Measurements from ENCODE around the gene BOK.
"Not testable (repeated sequence)": the region's sequence is repeated elsewhere in the genome, so short reads cannot be mapped to it uniquely, and the experiment has no call there.

The BOK gene

GRCh38 chr2:241569831-241570281 lies 11.3 kb downstream of the BOK start:
- Histone ChIP-seq H3K4me3 (ENCODE audit: low read length) (no peak overlapping the region), H3K9me3 (replicated peaks; ENCODE audit: low read length) (no peaks in the 10 kb centered on the region), H3K27me3 (ENCODE audit: control insufficient read depth, insufficient read depth, low read length) (no peaks in the 10 kb centered on the region), H3K36me3 (ENCODE audit: insufficient read depth, low read length) (peaks cover 35% of the 10 kb centered on the region), H3K4me1 (ENCODE audit: control insufficient read depth, insufficient read depth, low read length) (peaks cover 1% of the 10 kb centered on the region), H3K9ac (ENCODE audit: low read depth, low read length) (no peak overlapping the region), H3K4me2 (ENCODE audit: low read length) (no peak overlapping the region)

- Histone ChIP-seq H3K4me3 (ENCODE audit: low read length) (no peak overlapping the region), H3K36me3 (ENCODE audit: insufficient read depth, low read length) (peaks cover 35% of the 10 kb centered on the region), H3K9ac (ENCODE audit: low read depth, low read length) (no peak overlapping the region), H3K27me3 (ENCODE audit: control insufficient read depth, insufficient read depth, low read length) (no peaks in the 10 kb centered on the region), H3K4me2 (ENCODE audit: low read length) (no peak overlapping the region), H3K9me3 (replicated peaks; ENCODE audit: low read length) (no peaks in the 10 kb centered on the region), H3K4me1 (ENCODE audit: control insufficient read depth, insufficient read depth, low read length) (no peaks in the 10 kb centered on the region)
Measured at GRCh38 chr2:241570961-241571581, 12.5 kb downstream of the BOK start.

GRCh38 chr2:241571821-241572620 lies 13.5 kb downstream of the BOK start:
- H3K9me3 ChIP-seq (replicated peaks; ENCODE audit: low read length), result no peaks in the 10 kb centered on the region
- peaks cover 32% of the 10 kb centered on the region for H3K36me3 ChIP-seq (ENCODE audit: insufficient read depth, low read length)
- no peak overlapping the region for H3K9ac ChIP-seq (ENCODE audit: low read depth, low read length)
- H3K27me3 ChIP-seq (ENCODE audit: control insufficient read depth, insufficient read depth, low read length), result no peaks in the 10 kb centered on the region
- H3K4me3 ChIP-seq (ENCODE audit: low read length), result no peak overlapping the region
- H3K4me2 ChIP-seq (ENCODE audit: low read length), result no peak overlapping the region
- H3K4me1 ChIP-seq (ENCODE audit: control insufficient read depth, insufficient read depth, low read length), result no peaks in the 10 kb centered on the region

- not testable (repeated sequence) for H3K9ac ChIP-seq (ENCODE audit: low read depth, low read length); H3K27me3 ChIP-seq (ENCODE audit: control insufficient read depth, insufficient read depth, low read length); H3K4me3 ChIP-seq (ENCODE audit: low read length); H3K4me2 ChIP-seq (ENCODE audit: low read length); H3K9me3 ChIP-seq (replicated peaks; ENCODE audit: low read length); H3K4me1 ChIP-seq (ENCODE audit: control insufficient read depth, insufficient read depth, low read length)
- H3K36me3 ChIP-seq (ENCODE audit: insufficient read depth, low read length), result peaks cover 29% of the 10 kb centered on the region
Measured at GRCh38 chr2:241572915-241573651, 14.5 kb downstream of the BOK start.

GRCh38 chr2:241573741-241574140 lies 15.2 kb downstream of the BOK start:
- no peaks in the 10 kb centered on the region for H3K9me3 ChIP-seq (replicated peaks; ENCODE audit: low read length)
- H3K4me3 ChIP-seq (ENCODE audit: low read length), result no peak overlapping the region
- H3K9ac ChIP-seq (ENCODE audit: low read depth, low read length), result no peak overlapping the region
- H3K4me1 ChIP-seq (ENCODE audit: control insufficient read depth, insufficient read depth, low read length), result no peaks in the 10 kb centered on the region
- no peak overlapping the region for H3K4me2 ChIP-seq (ENCODE audit: low read length)
- H3K27me3 ChIP-seq (ENCODE audit: control insufficient read depth, insufficient read depth, low read length), result no peaks in the 10 kb centered on the region
- peaks cover 29% of the 10 kb centered on the region for H3K36me3 ChIP-seq (ENCODE audit: insufficient read depth, low read length)

- Histone ChIP-seq H3K9ac (ENCODE audit: low read depth, low read length) (no peak overlapping the region), H3K36me3 (ENCODE audit: insufficient read depth, low read length) (peaks cover 27% of the 10 kb centered on the region), H3K4me3 (ENCODE audit: low read length) (no peak overlapping the region), H3K4me1 (ENCODE audit: control insufficient read depth, insufficient read depth, low read length) (no peaks in the 10 kb centered on the region), H3K9me3 (replicated peaks; ENCODE audit: low read length) (no peaks in the 10 kb centered on the region), H3K27me3 (ENCODE audit: control insufficient read depth, insufficient read depth, low read length) (no peaks in the 10 kb centered on the region), H3K4me2 (ENCODE audit: low read length) (no peak overlapping the region)
Measured at GRCh38 chr2:241574911-241575623, 16.5 kb downstream of the BOK start.

- Histone ChIP-seq H3K4me2 (ENCODE audit: low read length) (no peak overlapping the region), H3K4me1 (ENCODE audit: control insufficient read depth, insufficient read depth, low read length) (no peaks in the 10 kb centered on the region), H3K36me3 (ENCODE audit: insufficient read depth, low read length) (peaks cover 30% of the 10 kb centered on the region), H3K9ac (ENCODE audit: low read depth, low read length) (no peak overlapping the region), H3K9me3 (replicated peaks; ENCODE audit: low read length) (no peaks in the 10 kb centered on the region), H3K27me3 (ENCODE audit: control insufficient read depth, insufficient read depth, low read length) (no peaks in the 10 kb centered on the region), H3K4me3 (ENCODE audit: low read length) (no peak overlapping the region)
Measured at GRCh38 chr2:241575624-241576292, 17.2 kb downstream of the BOK start.

GRCh38 chr2:241576293-241576654 lies 17.7 kb downstream of the BOK start:
- Histone ChIP-seq H3K27me3 (ENCODE audit: control insufficient read depth, insufficient read depth, low read length) (no peaks in the 10 kb centered on the region), H3K36me3 (ENCODE audit: insufficient read depth, low read length) (peaks cover 28% of the 10 kb centered on the region), H3K9ac (ENCODE audit: low read depth, low read length) (no peak overlapping the region), H3K4me3 (ENCODE audit: low read length) (no peak overlapping the region), H3K9me3 (replicated peaks; ENCODE audit: low read length) (no peaks in the 10 kb centered on the region), H3K4me1 (ENCODE audit: control insufficient read depth, insufficient read depth, low read length) (no peaks in the 10 kb centered on the region), H3K4me2 (ENCODE audit: low read length) (no peak overlapping the region)

GRCh38 chr2:241577413-241578122 lies 19.0 kb downstream of the BOK start:
- peaks cover 25% of the 10 kb centered on the region for H3K36me3 ChIP-seq (ENCODE audit: insufficient read depth, low read length)
- no peaks in the 10 kb centered on the region for H3K4me1 ChIP-seq (ENCODE audit: control insufficient read depth, insufficient read depth, low read length)
- no peak overlapping the region for H3K4me3 ChIP-seq (ENCODE audit: low read length)
- H3K9me3 ChIP-seq (replicated peaks; ENCODE audit: low read length), result no peaks in the 10 kb centered on the region
- H3K27me3 ChIP-seq (ENCODE audit: control insufficient read depth, insufficient read depth, low read length), result no peaks in the 10 kb centered on the region
- no peak overlapping the region for H3K4me2 ChIP-seq (ENCODE audit: low read length)
- H3K9ac ChIP-seq (ENCODE audit: low read depth, low read length), result no peak overlapping the region

GRCh38 chr2:241579281-241579680 lies 20.7 kb downstream of the BOK start:
- Histone ChIP-seq H3K9ac (ENCODE audit: low read depth, low read length) (no peak overlapping the region), H3K4me2 (ENCODE audit: low read length) (no peak overlapping the region), H3K4me1 (ENCODE audit: control insufficient read depth, insufficient read depth, low read length) (no peaks in the 10 kb centered on the region), H3K36me3 (ENCODE audit: insufficient read depth, low read length) (peaks cover 26% of the 10 kb centered on the region), H3K4me3 (ENCODE audit: low read length) (no peak overlapping the region), H3K9me3 (replicated peaks; ENCODE audit: low read length) (no peaks in the 10 kb centered on the region), H3K27me3 (ENCODE audit: control insufficient read depth, insufficient read depth, low read length) (no peaks in the 10 kb centered on the region)

All from skeletal muscle satellite cell (primary cell).